NCI-H1092 (cell line): ENCODE measurements around the gene SETD1A.
"Not testable (repeated sequence)": the region's sequence is repeated elsewhere in the genome, so short reads cannot be mapped to it uniquely, and the experiment has no call there.

Experiments
- DNase-seq: peaks from one replicate; lab custom pipeline; 2025; lab: John Stamatoyannopoulos, UW

The SETD1A gene

GRCh38 chr16:30998852-30999761 is 41.6 kb downstream of the SETD1A start:
- no peak for DNase-seq

DNA sequence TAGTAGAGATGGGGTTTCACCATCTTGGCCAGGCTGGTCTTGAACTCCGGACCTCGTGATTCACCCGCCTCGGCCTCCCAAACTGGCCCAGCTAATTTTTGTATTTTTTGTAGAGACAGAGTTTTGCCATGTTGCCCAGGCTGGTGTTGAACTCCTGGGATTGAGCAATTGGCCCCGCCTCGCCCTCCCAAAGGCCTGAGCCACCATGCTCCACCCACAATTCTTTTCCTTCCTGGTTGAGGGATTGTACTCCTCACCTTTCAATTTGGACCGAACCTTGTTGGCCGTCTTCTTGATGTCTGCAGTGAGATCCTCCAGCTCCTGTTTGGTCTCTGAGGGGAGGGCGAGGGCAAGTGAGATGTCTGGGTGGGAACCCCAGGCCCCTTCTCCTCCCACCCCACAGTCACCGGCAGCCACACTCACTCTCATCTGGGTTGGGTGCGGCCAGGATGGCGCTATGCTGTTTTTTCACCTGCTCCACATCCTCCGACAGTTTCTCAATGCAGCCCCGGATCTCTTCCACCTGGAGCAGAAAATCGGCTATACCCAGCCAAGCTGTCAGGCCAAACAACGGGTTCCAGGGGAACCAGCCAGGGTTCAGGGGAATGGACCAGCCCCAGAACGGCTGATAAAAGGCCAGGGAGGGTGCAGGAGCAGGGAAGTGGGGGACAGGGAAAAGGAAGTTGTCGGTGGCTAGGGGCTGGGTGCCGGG is 43.3 kb downstream of the SETD1A start:
- DNase-seq: no peak

DNA sequence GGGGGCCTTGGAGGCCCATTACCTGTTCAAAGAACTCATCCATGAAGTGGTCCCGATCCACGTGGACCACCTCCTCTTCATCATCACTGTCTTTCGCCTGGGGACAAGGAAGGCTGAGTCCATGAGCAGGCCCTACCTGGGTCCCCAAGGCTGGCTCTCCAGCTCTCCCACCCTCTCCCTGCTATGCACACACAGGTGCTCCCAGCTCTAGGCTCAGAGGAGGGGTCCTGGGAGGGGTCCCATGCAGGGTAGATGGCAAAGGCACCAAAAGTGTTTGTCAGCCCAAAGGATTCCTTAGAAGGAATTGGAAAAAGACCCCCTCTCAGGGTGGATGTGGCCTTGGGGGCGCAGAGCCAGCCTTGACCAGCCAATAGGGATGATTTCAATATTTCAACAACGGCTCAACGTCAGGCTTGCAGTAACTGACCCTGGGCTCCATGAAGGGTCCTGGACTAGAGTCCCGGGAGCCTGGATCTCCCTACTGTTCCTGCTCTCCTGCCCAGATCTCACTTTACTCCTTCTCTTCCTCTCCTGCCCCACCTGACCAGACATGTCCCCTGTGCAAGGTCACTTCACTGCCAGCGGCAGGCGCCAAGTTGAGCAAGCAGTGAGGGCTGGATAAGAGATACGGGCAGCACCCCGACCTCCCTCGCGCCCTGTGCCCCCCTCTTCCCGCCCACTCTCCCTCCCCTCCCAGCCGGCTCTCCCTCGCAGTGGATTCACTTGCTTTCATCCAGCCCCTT is 44.1 kb downstream of the SETD1A start:
- DNase-seq: no peak

DNA sequence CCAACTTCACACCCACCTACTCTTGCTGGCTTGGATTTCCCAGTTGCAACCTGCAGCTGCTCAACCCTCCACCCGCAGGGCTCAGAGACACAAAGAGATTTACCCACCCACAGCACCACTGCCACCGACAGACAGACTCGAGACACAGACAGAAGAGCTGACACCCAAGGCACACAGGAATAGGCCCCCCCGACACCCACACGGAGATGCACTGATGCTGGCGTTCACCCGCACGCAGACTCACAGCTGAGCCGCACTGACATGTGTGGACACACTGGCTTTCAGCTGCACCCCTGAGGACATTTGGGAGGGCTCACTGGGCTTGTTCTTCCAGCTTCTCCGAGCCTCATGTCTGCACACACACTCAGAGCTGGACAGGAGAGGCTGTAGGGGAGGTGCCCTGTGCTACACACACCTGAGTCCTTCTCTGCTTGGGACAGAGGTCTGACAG is 44.7 kb downstream of the SETD1A start:
- no peak for DNase-seq

DNA sequence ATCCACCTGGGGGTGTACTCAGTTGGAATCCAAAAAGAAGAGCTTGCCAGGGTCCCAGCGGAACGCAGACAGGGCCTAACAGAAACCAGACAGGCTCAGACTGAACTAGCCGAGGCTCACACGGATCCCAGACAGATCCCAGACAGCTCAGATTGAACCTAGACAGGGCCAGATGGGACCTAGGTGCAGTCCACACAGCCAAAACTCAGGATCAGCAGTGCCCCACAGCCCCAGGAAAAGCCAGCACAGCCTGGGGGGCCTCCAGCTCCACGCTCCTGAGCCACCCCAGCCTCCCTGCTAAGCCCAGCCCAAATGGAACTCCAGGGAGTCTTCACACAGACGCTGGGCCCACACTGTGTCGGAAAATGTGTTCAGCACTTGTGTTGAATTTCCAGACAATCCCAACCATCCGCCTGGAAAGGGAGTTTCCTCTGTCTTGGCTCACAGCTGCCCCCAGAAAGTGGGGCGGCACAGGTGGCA is 45.3 kb downstream of the SETD1A start:
- no peak for DNase-seq

DNA sequence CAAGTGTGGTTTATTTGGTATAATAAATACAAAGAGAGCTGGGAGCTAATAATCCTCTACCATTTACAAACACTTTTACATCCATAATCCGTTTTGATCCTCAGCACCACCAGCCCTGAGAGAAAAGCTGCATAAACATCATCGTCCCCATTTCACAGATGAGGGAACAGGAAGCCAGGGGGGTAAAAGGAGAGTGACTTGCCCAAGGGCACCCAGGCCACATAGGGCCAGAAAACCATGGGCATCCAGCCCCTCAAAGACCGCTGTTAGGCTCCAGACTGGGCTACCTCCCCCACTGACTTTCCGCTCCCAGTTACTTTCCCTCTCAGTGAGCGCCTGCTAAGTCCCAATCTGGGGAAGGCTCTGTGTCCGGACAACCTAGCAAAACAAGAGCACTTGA is 46.2 kb downstream of the SETD1A start:
- DNase-seq: no peak

DNA sequence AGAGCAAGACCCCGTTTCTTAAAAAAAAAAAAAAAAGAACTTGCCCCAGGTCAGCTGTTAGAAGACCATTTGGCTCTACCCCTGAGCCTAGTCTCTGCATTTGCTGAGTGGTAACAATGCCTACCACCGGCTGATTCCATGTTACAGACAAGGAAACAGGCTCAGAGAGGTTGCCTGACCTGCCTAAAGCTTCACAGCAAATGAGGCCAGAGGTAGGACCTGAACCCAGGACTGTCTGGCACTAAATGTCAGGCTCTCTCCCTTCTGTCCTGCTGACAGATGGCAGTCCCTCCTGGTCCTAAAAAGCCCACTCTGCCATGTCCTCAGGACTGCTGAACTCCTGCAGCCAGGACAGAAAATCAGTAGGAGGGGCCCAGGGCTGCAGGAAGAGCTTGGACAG is 47.1 kb downstream of the SETD1A start:
- no peak for DNase-seq

GRCh38 chr16:31005350-31006085 is 48.0 kb downstream of the SETD1A start:
- DNase-seq: no peak

DNA sequence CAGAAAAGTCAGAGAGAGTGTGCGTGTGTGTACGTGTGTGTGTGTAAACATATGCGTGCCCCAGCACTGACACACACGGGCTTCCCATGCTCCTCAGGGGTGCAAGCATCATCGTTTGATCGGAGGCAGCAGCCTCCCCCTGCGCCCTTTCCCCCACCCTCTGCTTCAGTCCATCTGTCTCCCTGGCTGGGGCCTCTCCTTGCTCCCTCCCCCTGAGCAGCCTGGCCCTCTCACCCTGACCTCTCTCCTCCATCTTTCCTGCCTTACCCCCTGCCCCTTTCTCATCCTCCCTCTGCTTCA is 48.5 kb downstream of the SETD1A start:
- no peak for DNase-seq

- DNase-seq: no peak
These were observed 49.0 kb downstream of the SETD1A start for GRCh38 chr16:31006589-31006988.

DNA sequence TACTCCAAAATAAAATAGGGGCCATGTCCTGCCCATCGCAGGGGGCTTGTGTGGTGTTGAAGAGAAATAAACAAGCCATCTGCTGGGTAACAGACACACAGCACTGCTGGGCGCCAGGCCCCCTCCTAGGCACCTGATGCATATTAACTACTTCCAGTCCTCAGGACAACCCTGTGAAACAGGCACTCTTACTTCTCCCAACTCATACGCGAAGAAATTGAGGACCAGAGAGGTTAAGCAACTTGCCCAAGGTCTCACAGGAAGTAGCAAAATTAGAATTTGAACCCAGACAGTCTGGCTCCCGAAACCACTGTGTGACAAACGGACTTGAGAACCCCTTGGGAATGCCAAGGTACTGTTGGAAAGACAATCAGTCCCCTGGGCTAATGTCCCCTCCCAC is 50.1 kb downstream of the SETD1A start:
- no peak for DNase-seq

DNA sequence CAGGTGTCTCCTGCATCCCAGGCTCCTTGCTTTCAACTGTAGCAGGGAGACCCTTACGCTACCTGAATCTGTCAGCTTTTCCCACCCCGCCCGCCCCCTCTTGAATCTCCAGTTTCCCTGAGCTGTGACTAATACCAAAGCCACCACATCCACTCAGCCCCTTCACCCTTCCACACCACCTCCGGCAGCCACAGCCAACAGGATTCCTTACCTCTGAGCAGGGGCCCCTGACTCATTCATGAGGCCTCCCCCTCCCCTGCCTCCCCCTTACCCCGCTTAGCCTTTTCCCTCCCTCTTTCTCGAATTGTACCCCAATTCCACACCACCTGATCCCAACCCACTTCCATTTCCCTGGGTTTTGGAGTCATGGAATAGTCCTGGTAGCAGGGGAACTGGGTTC is 50.6 kb downstream of the SETD1A start:
- DNase-seq: no peak

- no peak for DNase-seq
These were observed 51.0 kb downstream of the SETD1A start for GRCh38 chr16:31008551-31008950.

DNA sequence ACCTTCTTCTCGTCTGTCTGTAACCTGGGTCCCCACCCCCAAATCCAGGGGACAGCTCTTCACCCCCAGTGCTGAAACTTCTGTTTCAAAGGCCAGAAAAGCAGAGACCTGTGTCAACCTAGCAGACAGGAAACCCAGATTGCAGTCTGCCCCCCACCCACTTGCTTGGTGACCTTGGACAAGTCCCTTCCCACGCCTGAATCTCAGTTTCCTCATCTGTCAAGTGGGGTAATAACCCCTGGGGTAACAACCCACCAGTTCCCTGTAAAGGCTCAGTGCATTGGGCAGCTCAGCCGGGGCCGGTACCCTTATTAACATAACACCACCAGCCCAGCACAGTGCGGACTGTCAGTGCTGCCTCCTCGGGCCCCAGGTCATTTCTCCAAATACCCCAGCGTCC is 51.6 kb downstream of the SETD1A start:
- DNase-seq: no peak

DNA sequence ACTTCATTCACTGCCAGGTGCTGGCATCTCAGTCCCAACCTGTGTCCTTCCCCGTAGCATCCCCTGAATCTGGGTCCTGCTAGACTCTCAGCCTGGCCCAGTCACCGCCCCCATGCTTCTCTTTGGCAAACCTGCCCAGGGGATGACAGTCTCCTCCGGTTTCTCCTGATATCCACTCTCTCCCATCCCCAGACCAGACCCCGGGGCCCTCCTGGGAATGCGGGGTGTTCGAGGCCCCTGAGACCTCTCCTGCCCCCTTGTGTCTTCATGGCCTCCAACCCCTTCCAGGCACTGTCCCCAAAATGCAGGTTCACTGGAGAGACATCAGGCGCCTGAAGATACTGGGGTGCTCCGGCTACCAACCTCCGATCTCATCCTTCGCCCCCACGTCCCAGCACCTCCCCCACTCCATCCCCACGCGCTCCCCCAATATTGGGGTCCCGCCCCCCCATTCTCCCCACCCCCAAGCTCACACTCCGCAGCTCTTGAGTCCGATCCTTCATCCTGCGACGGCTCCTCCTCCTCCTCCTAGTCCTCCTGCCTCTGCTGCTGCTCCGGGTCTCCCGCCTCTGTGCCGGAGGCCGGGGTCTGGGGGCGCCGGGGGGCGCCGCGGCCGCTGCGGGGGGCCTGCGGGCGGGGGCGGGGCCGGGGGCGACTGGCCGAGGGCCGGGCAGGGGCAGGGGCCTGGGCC is 52.5 kb downstream of the SETD1A start:
- no peak for DNase-seq

DNA sequence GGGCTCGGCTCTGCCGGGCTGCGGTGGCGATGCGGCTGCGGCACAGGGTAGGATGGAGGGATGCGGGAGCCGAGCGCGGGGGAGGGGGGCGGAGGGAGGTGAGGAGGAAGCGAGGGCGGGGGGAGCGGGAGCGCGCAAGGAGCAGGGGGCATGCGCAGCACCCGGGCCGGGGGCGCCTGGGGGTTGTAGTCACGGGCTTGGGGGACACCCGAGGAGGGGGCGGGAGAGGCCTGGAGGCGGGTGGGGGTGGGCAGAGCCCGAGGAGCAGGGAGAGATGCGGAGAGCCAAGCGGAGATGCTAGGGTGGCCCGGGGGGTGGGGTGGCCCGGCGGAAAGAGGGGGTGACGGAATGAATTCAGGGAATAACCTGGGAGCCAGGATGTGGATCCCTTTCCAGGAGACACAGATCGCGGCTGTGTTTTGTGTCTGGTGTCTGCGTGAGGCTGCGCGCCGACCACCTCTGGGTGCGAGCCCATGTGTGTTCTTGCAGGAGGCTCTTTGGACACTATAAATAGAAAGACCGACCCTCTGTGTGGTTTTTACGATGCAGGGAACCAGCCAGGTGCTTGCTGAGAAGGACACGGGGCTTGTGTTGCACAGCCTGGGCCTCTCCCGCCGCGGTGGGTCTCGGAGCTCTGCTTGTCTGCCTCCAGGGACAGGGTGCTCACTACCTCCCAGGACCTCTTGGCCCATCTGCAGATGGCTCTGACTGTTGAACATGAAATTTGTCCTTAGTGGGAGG is 53.2 kb downstream of the SETD1A start, which contains the start of gene STX1B:
Gene STX1B (minus strand): TSS at position 54 of the 741 bp plus-strand sequence. CDS start 242 bp downstream, outside the sequence.
- peak; percentile 70 for DNase-seq

DNA sequence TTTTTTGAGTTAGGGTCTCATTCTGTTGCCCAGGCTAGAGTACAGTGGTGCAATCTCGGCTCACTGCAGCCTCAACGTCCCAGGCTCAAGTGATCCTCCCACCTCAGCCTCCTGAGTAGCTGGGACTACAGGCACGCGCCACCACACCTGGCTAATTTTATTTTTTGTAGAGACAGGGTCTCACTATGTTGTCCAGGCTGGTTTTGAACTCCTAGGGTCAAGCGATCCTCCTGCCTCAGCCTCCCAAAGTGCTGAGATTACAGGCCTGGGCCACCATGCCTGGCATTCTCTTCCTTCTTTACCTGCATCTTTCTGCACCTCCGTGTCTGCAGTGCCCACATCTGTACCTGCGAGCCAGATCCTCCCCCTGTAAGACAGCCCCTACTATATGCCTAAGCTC is 54.3 kb downstream of the SETD1A start:
- DNase-seq: not testable (repeated sequence)

GRCh38 chr16:31013292-31013691 is 55.7 kb downstream of the SETD1A start:
- DNase-seq: not testable (repeated sequence)

- no peak for DNase-seq
These were observed 58.5 kb downstream of the SETD1A start for GRCh38 chr16:31016018-31016417.

GRCh38 chr16:31017756-31018155 is 60.2 kb downstream of the SETD1A start:
- not testable (repeated sequence) for DNase-seq
